Smooth muscle cell of the brain vasculature (primary cell): ENCODE results near the gene SNAP29.
"Not testable (repeated sequence)": the region's sequence is repeated elsewhere in the genome, so short reads cannot be mapped to it uniquely, and the experiment has no call there.

ENCODE experiments used
- DNase-seq: peaks from one replicate; pipeline ENCODE4 v3.0.0-alpha.2; 2012; ENCODE audit warnings: low read depth, low spot score

Gene SNAP29

GRCh38 chr22:20901093-20902033 is 42.6 kb downstream of the SNAP29 start:
- not testable (repeated sequence) for DNase-seq

GRCh38 chr22:20903093-20903492 is 44.3 kb downstream of the SNAP29 start:
- DNase-seq = no peak

GRCh38 chr22:20904008-20904979 is 45.5 kb downstream of the SNAP29 start:
- no peak for DNase-seq

- no peak for DNase-seq
These were observed 46.2 kb downstream of the SNAP29 start for GRCh38 chr22:20904980-20905355.

- DNase-seq = no peak
These were observed 46.9 kb downstream of the SNAP29 start for GRCh38 chr22:20905415-20906386.

- DNase-seq = no peak
These were observed 47.6 kb downstream of the SNAP29 start for GRCh38 chr22:20906387-20906767.

GRCh38 chr22:20908717-20909116 is 49.9 kb downstream of the SNAP29 start:
- DNase-seq = not testable (repeated sequence)

GRCh38 chr22:20909543-20910303 is 50.9 kb downstream of the SNAP29 start:
- no peak for DNase-seq

GRCh38 chr22:20912494-20912893 is 53.7 kb downstream of the SNAP29 start:
- no peak for DNase-seq

- peak; percentile 95 for DNase-seq
These were observed 58.4 kb downstream of the SNAP29 start, which contains the start of gene CRKL for GRCh38 chr22:20916916-20917810. Gene CRKL, plus strand, starts transcription at chr22:20917407. Its CDS starts 528 bp downstream, at chr22:20917935.

- no peak for DNase-seq
These were observed 59.9 kb downstream of the SNAP29 start for GRCh38 chr22:20918663-20919218.

GRCh38 chr22:20919718-20920117 is 60.9 kb downstream of the SNAP29 start:
- DNase-seq = no peak

GRCh38 chr22:20920881-20921203 is 62.0 kb downstream of the SNAP29 start:
- no peak for DNase-seq

GRCh38 chr22:20922141-20922751 is 63.4 kb downstream of the SNAP29 start:
- no peak for DNase-seq

GRCh38 chr22:20926243-20926642 is 67.4 kb downstream of the SNAP29 start:
- DNase-seq = no peak

- DNase-seq = no peak
These were observed 69.2 kb downstream of the SNAP29 start for GRCh38 chr22:20927940-20928572.

GRCh38 chr22:20928573-20928967 is 69.8 kb downstream of the SNAP29 start:
- no peak for DNase-seq

- DNase-seq = no peak
These were observed 71.2 kb downstream of the SNAP29 start for GRCh38 chr22:20930004-20930403.
